CD14-positive monocyte (primary cell): Measurements from ENCODE around the gene ELFN1. TPM values are rescaled to one million over a fixed set of nuclear protein-coding genes. Genes with fewer than 3 reads are reported as not detected.

Source experiments
- DNase-seq, 3 donors: peaks; one replicate each; pipeline ENCODE4 v3.0.0-alpha.2; 2011 to 2022
- H2AFZ ChIP-seq: 2 replicates; pipeline ENCODE4 v1.6.0; 2012; ENCODE audit warnings: mild to moderate bottlenecking, low read depth, low read length, inconsistent platforms; ENCODE audit not compliant: insufficient read depth, poor library complexity, severe bottlenecking
- H3K27ac ChIP-seq, 2 donors: 1 replicate in 1 of 2; 2 replicates in 1 of 2; pipeline ENCODE4 v1.5.1; 2012 to 2013; ENCODE audit warnings: low read length in 2 of 2, control low read depth in 1 of 2, inconsistent platforms in 1 of 2, low read depth in 1 of 2, mild to moderate bottlenecking in 1 of 2
- H3K27me3 ChIP-seq, 2 donors: one replicate each; pipeline versions ENCODE4 v1.6.0 to v1.6.1; 2011 to 2013; ENCODE audit warnings: low read length in 2 of 2; ENCODE audit not compliant: control insufficient read depth in 2 of 2, insufficient read depth in 2 of 2
- H3K36me3 ChIP-seq, 2 donors: replicated peaks in 1 of 2; 1 replicate in 1 of 2; 2 replicates in 1 of 2; pipeline versions ENCODE4 v1.5.1 to v1.6.1; 2012 to 2013; ENCODE audit warnings: low read length in 2 of 2, control low read depth in 1 of 2, inconsistent platforms in 1 of 2, mild to moderate bottlenecking in 1 of 2; ENCODE audit not compliant: insufficient read depth in 2 of 2, control insufficient read depth in 1 of 2
- H3K4me1 ChIP-seq, 2 donors: 1 replicate in 1 of 2; 2 replicates in 1 of 2; pipeline versions ENCODE4 v1.5.1 to v1.6.1; 2012 to 2013; ENCODE audit warnings: low read length in 2 of 2, control low read depth in 1 of 2, inconsistent platforms in 1 of 2, mild to moderate bottlenecking in 1 of 2, moderate library complexity in 1 of 2; ENCODE audit not compliant: insufficient read depth in 2 of 2, control insufficient read depth in 1 of 2
- H3K4me2 ChIP-seq: replicated peaks from 2 replicates; pipeline ENCODE3; 2012; ENCODE audit warnings: low read length, moderate library complexity, mild to moderate bottlenecking; ENCODE audit not compliant: poor library complexity, severe bottlenecking; ENCODE audit errors: extremely low read depth
- H3K4me3 ChIP-seq, 3 experiments: fragments of 200-600 bp in 1 of 3; sonication (generic) in 1 of 3; replicated peaks in 1 of 3; 1 replicate in 2 of 3; 2 replicates in 1 of 3; pipeline ENCODE4 v1.5.1; 2011 to 2013; ENCODE audit warnings: low read length in 3 of 3, mild to moderate bottlenecking in 3 of 3, control low read depth in 2 of 3, low read depth in 2 of 3, inconsistent platforms in 1 of 3, moderate library complexity in 1 of 3
- H3K79me2 ChIP-seq: 2 replicates; pipeline ENCODE4 v1.6.0; 2012; ENCODE audit warnings: mild to moderate bottlenecking, control low read depth, inconsistent platforms, low read length, moderate library complexity; ENCODE audit not compliant: insufficient read depth
- H3K9ac ChIP-seq: 2 replicates; pipeline ENCODE4 v1.6.0; 2017; ENCODE audit warnings: low read length, mild to moderate bottlenecking; ENCODE audit not compliant: insufficient read depth, poor library complexity, severe bottlenecking
- H3K9me3 ChIP-seq, 2 donors: replicated peaks in 1 of 2; 1 replicate in 1 of 2; 2 replicates in 1 of 2; pipeline versions ENCODE4 v1.5.1 to v1.6.1; 2012 to 2013; ENCODE audit warnings: low read length in 2 of 2, control low read depth in 1 of 2; ENCODE audit not compliant: control insufficient read depth in 1 of 2, insufficient read depth in 1 of 2
- H4K20me1 ChIP-seq: 2 replicates; pipeline ENCODE4 v1.6.0; 2012; ENCODE audit warnings: mild to moderate bottlenecking, low read length, control low read depth, moderate library complexity; ENCODE audit not compliant: insufficient read depth
- H3K27ac Mint-ChIP-seq, 7 donors: one replicate each; pipeline ENCODE4 v1.8.0; 2020; ENCODE audit warnings: mild to moderate bottlenecking in 7 of 7, mixed read lengths in 7 of 7, moderate library complexity in 6 of 7, inconsistent platforms in 2 of 7
- H3K27me3 Mint-ChIP-seq, 3 donors: one replicate each; pipeline ENCODE4 v1.8.0; 2021 to 2022; ENCODE audit warnings: low read depth in 3 of 3, mild to moderate bottlenecking in 3 of 3, mixed read lengths in 3 of 3, moderate library complexity in 3 of 3, inconsistent platforms in 1 of 3
- H3K36me3 Mint-ChIP-seq, 2 donors: one replicate each; pipeline ENCODE4 v1.8.0; 2020; ENCODE audit warnings: mixed read lengths in 2 of 2, inconsistent platforms in 1 of 2, mild to moderate bottlenecking in 1 of 2
- H3K4me1 Mint-ChIP-seq: one replicate; pipeline ENCODE4 v1.8.0; 2020; ENCODE audit warnings: mild to moderate bottlenecking, mixed read lengths
- H3K4me3 Mint-ChIP-seq, 2 donors: one replicate each; pipeline ENCODE4 v1.8.0; 2020; ENCODE audit warnings: mild to moderate bottlenecking in 2 of 2, mixed read lengths in 2 of 2, moderate library complexity in 1 of 2
- H3K9me3 Mint-ChIP-seq, 7 donors: one replicate each; pipeline ENCODE4 v1.8.0; 2020 to 2022; ENCODE audit warnings: mixed read lengths in 7 of 7, mild to moderate bottlenecking in 6 of 7, moderate library complexity in 6 of 7, inconsistent platforms in 2 of 7
- WGBS: methylation state at CpG from one replicate; pipeline ENCODE4 v1.1.5; 2013; ENCODE audit warnings: missing lambda C conversion rate; ENCODE audit not compliant: insufficient coverage; 5-methylcytosine and 5-hydroxymethylcytosine counted together
- intact Hi-C, 2 donors: fragments of 100-400 bp; cut with micrococcal nuclease; formaldehyde crosslinking; loops; one replicate each; pipeline versions ENCODE4 v1.15.0 to v1.15.1; 2023
- polyA plus RNA-seq, 3 donors: library from polyadenylated mRNA; depleted of rRNA in 1 of 3; unstranded in 2 of 3; stranded (reverse) in 1 of 3; fragments of 300-500 nt in 2 of 3; fragments of >200 nt in 1 of 3; fragmentation: Illumina TruSeq in 2 of 3; gene quantifications; 1 replicate in 2 of 3; 2 replicates in 1 of 3; pipeline ENCODE4 v1.2.3, GENCODE V29; 2012 to 2021
- TF ChIP-seq, protein P1 (sequence below): fragments of 200-600 bp; IDR thresholded peaks from one replicate; pipeline ENCODE4 v1.8.0; 2022; ENCODE audit warnings: antibody characterized with exemption, mild to moderate bottlenecking

ELFN1 gene
- polyA plus RNA-seq, 3 donors = not detected

DNA sequence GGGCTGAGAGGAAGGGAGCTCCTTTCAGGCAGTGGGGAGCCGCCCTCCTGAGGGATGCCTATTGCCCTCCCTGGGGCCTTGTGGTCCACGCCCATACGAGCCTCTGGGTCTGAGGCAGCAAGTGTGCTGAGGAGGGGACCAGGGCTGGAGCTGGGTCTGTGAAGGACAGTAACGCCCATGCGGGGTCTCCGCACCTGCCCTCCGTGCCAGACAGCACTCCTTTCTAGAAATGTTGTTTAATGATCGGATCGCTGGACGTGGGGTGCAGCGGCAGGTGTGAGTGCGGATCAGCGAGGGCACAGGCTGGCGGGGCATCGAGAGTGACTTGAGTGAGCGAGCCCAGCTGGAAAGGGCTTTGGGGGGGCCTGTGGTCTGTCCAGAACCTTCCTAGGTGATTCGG lies 70.1 kb downstream of the ELFN1 start:
- no peaks in the 10 kb centered on the region for H3K27me3 ChIP-seq
- Mint-ChIP-seq H3K4me1 (peaks cover 23% of the 10 kb centered on the region), H3K27ac (no peak overlapping the region), H3K9me3 (peaks cover 0 to 9% (median 2%) of the 10 kb centered on the region in 7 donors), H3K27me3 (peaks cover 12 to 22% (median 22%) of the 10 kb centered on the region in 3 donors), H3K36me3 (no peaks in the 10 kb centered on the region), H3K4me3 (no peak overlapping the region)
- no peaks in the 10 kb centered on the region for H4K20me1 ChIP-seq
- H3K4me3 ChIP-seq = no peak overlapping the region
- DNase-seq = no peak
- no peaks in the 10 kb centered on the region for H3K9me3 ChIP-seq
- no peak overlapping the region for H2AFZ ChIP-seq
- no peak overlapping the region for H3K4me2 ChIP-seq
- no peaks in the 10 kb centered on the region for H3K36me3 ChIP-seq
- WGBS = 95% methylated on average over 17 of the region's 17 CpGs
- H3K9ac ChIP-seq = no peak overlapping the region
- no peak overlapping the region for H3K27ac ChIP-seq
- intact Hi-C loops = no loop called here
- peaks cover 13 to 32% of the 10 kb centered on the region in 2 donors for H3K4me1 ChIP-seq
- TF ChIP-seq, protein P1, sequence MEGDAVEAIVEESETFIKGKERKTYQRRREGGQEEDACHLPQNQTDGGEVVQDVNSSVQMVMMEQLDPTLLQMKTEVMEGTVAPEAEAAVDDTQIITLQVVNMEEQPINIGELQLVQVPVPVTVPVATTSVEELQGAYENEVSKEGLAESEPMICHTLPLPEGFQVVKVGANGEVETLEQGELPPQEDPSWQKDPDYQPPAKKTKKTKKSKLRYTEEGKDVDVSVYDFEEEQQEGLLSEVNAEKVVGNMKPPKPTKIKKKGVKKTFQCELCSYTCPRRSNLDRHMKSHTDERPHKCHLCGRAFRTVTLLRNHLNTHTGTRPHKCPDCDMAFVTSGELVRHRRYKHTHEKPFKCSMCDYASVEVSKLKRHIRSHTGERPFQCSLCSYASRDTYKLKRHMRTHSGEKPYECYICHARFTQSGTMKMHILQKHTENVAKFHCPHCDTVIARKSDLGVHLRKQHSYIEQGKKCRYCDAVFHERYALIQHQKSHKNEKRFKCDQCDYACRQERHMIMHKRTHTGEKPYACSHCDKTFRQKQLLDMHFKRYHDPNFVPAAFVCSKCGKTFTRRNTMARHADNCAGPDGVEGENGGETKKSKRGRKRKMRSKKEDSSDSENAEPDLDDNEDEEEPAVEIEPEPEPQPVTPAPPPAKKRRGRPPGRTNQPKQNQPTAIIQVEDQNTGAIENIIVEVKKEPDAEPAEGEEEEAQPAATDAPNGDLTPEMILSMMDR = no peak
- no peaks in the 10 kb centered on the region for H3K79me2 ChIP-seq

DNA sequence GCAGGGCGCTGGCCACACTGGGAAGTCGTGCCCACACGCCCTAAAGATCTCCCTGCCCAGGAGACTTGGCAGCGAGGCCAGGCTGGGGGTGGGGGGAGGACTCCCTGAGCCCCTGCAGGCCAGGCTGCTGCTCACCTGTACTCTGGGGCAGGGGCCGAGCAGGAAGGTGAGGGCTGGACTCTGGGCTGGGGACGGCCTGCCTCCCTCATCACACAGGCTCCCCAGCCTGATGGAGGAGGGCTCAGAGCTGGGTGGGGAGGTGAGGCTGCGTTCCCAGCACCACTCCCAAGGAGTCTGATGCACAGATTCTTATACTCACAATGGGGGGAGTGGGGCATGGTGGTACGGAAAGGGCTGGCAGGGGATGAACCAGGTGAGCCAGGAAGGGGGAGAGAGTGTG lies 71.2 kb downstream of the ELFN1 start:
- intact Hi-C loops = no loop called here
- H3K27ac ChIP-seq = no peak overlapping the region
- no peaks in the 10 kb centered on the region for H3K36me3 Mint-ChIP-seq
- no peaks in the 10 kb centered on the region for H3K27me3 ChIP-seq
- H3K9me3 ChIP-seq = peaks cover 0 to 5% of the 10 kb centered on the region in 2 donors
- H3K4me1 ChIP-seq = peaks cover 13 to 32% of the 10 kb centered on the region in 2 donors
- peak overlapping the region; percentile 78 for H2AFZ ChIP-seq
- H3K27me3 Mint-ChIP-seq = peaks cover 14 to 22% (median 22%) of the 10 kb centered on the region in 3 donors
- TF ChIP-seq, protein P1 = no peak
- peak overlapping the region; percentile 71 for H3K4me2 ChIP-seq
- DNase-seq = no peak
- H3K4me3 ChIP-seq = no peak overlapping the region
- H3K9me3 Mint-ChIP-seq = peaks cover 0 to 13% (median 2%) of the 10 kb centered on the region in 7 donors
- no peak overlapping the region for H3K9ac ChIP-seq
- H3K27ac Mint-ChIP-seq = peak overlapping the region in 1 of 7 donors; percentile 79
- peaks cover 23% of the 10 kb centered on the region for H3K4me1 Mint-ChIP-seq
- H3K79me2 ChIP-seq = no peaks in the 10 kb centered on the region
- H4K20me1 ChIP-seq = no peaks in the 10 kb centered on the region
- no peaks in the 10 kb centered on the region for H3K36me3 ChIP-seq
- peak overlapping the region in 1 of 2 donors; percentile 81 for H3K4me3 Mint-ChIP-seq
- 100% methylated on average over 2 of the region's 8 CpGs for WGBS
